Measurements from ENCODE around the gene SIN3B. TPM values are rescaled to one million over a fixed set of nuclear protein-coding genes. Genes with fewer than 3 reads are reported as not detected.

The SIN3B gene
- total RNA-seq, 6 experiments from 2014 or later: 29.6 to 39.4 (median 35.2) TPM

- H3K4me3 Mint-ChIP-seq: peak overlapping the region; percentile 89
- H3K36me3 Mint-ChIP-seq (ENCODE audit: low read depth): peaks cover 20% of the 10 kb centered on the region
- no peak for DNase-seq
- peaks cover 46% of the 10 kb centered on the region for H3K4me1 Mint-ChIP-seq (ENCODE audit: low read depth)
- peaks cover 7% of the 10 kb centered on the region for H3K27me3 Mint-ChIP-seq (ENCODE audit: insufficient read depth)
- peak overlapping the region; percentile 67 for H3K27ac Mint-ChIP-seq
- TF ChIP-seq, protein P1, sequence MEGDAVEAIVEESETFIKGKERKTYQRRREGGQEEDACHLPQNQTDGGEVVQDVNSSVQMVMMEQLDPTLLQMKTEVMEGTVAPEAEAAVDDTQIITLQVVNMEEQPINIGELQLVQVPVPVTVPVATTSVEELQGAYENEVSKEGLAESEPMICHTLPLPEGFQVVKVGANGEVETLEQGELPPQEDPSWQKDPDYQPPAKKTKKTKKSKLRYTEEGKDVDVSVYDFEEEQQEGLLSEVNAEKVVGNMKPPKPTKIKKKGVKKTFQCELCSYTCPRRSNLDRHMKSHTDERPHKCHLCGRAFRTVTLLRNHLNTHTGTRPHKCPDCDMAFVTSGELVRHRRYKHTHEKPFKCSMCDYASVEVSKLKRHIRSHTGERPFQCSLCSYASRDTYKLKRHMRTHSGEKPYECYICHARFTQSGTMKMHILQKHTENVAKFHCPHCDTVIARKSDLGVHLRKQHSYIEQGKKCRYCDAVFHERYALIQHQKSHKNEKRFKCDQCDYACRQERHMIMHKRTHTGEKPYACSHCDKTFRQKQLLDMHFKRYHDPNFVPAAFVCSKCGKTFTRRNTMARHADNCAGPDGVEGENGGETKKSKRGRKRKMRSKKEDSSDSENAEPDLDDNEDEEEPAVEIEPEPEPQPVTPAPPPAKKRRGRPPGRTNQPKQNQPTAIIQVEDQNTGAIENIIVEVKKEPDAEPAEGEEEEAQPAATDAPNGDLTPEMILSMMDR (IDR thresholded peaks at IDR 0.05): no peak
- no peaks in the 10 kb centered on the region for H3K9me3 Mint-ChIP-seq
These were observed 658 bp downstream of the SIN3B start for GRCh38 chr19:16829822-16830289.

GRCh38 chr19:16830679-16831078 lies 1.5 kb downstream of the SIN3B start:
- peak overlapping the region; percentile 89 for H3K4me3 Mint-ChIP-seq
- peak overlapping the region; percentile 67; the same call in 1 of the 2 replicates for H3K27ac Mint-ChIP-seq
- TF ChIP-seq, protein P1 (IDR thresholded peaks at IDR 0.05): no peak
- peaks cover 7% of the 10 kb centered on the region for H3K27me3 Mint-ChIP-seq (ENCODE audit: insufficient read depth)
- peak; percentile 56 for DNase-seq
- H3K9me3 Mint-ChIP-seq: no peaks in the 10 kb centered on the region
- peaks cover 20% of the 10 kb centered on the region for H3K36me3 Mint-ChIP-seq (ENCODE audit: low read depth)
- H3K4me1 Mint-ChIP-seq (ENCODE audit: low read depth): peaks cover 38% of the 10 kb centered on the region

DNA sequence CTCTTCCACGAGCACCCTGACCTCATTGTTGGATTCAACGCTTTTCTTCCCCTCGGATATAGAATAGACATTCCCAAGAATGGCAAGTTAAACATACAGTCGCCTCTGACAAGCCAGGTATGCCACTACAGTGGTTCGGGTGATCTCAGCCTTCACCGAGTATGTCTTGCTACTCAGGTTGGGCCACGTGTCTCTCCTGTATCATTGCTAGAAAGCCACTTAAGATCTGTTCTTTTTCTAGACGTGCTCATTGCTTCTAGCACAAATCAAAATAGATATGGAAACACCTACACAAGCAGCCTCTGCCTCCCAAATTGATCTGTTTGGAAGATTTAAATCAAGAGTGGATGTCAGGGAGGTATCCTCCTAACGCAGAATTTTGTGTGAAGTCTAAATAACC lies 2.3 kb downstream of the SIN3B start:
- Mint-ChIP-seq H3K4me1 (ENCODE audit: low read depth) (peaks cover 33% of the 10 kb centered on the region), H3K4me3 (peak overlapping the region; percentile 10; the same call in 1 of the 2 replicates)
- TF ChIP-seq, protein P1 (IDR thresholded peaks at IDR 0.05): no peak

DNA sequence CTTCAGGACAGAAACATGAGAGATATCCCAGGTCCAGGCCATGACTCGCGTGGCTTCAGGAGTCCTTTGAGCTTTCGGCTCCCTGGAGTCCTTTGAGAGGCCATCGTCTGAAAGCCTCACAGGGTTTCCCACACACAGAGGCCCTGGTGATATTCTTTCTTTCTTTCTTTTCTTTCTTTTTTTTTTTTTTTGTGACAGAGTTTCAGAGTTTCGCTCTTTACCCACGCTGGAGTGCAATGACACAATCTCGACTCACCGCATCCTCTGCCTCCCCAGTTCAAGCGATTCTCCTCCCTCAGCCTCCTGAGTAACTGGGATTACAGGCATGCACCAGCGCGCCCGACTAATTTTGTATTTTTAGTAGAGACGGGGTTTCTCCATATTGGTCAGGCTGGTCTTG lies 5.5 kb downstream of the SIN3B start:
- no peak for DNase-seq
- Mint-ChIP-seq H3K27me3 (ENCODE audit: insufficient read depth) (peaks cover 1% of the 10 kb centered on the region; the same call in 1 of the 2 replicates), H3K36me3 (ENCODE audit: low read depth) (peaks cover 39% of the 10 kb centered on the region), H3K4me1 (ENCODE audit: low read depth) (peaks cover 32% of the 10 kb centered on the region), H3K27ac (peak overlapping the region; percentile 26; the same call in 1 of the 2 replicates), H3K4me3 (no peak overlapping the region), H3K9me3 (no peaks in the 10 kb centered on the region)
- TF ChIP-seq, protein P1 (IDR thresholded peaks at IDR 0.05): no peak

More for the DNA sequence above, 2.3 kb downstream of the SIN3B start:
- Mint-ChIP-seq H3K27me3 (ENCODE audit: insufficient read depth) (peaks cover 6% of the 10 kb centered on the region), H3K27ac (no peak overlapping the region), H3K9me3 (no peaks in the 10 kb centered on the region), H3K36me3 (ENCODE audit: low read depth) (peaks cover 25% of the 10 kb centered on the region)
- DNase-seq: no peak

GRCh38 chr19:16836115-16837034 lies 7.2 kb downstream of the SIN3B start:
- Mint-ChIP-seq H3K9me3 (no peaks in the 10 kb centered on the region), H3K4me3 (no peak overlapping the region), H3K27ac (no peak overlapping the region), H3K27me3 (ENCODE audit: insufficient read depth) (peaks cover 1% of the 10 kb centered on the region; the same call in 1 of the 2 replicates), H3K36me3 (ENCODE audit: low read depth) (peaks cover 37% of the 10 kb centered on the region), H3K4me1 (ENCODE audit: low read depth) (peaks cover 17% of the 10 kb centered on the region)
- no peak for DNase-seq
- TF ChIP-seq, protein P1 (IDR thresholded peaks at IDR 0.05): peak; percentile 21; the same call in 1 of the 2 replicates

All from HFFc6 (cell line).